ENCODE data around the gene ADH1B.

ADH1B gene

DNA sequence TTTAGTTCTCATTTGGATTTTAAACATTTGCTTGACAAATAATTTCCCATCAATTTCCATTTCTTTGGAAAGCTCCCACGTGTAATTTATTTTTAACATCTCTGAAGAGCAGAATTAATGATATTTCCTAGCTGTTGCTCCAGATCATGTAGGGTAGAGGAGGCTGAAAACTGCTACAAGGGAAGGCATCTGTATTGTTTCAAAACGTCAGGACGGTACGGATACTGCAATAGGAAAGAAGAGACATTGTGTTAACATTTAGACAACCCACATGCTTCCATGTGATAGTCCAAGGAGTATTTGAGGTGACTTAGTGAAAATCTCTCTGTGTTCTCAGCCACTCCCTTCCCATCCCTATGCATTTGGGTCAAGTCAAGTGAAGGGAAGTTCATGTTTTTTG, 15.4 kb upstream of the ADH1B start:
- Histone ChIP-seq H3K27ac (replicated peaks; ENCODE audit: low read length) (no peak overlapping the region), H2BK12ac (ENCODE audit: low read length) (no peak overlapping the region), H3K4me3 (ENCODE audit: low read length in 2 of 2) (no peak overlapping the region), H3K4ac (ENCODE audit: low read length) (no peak overlapping the region), H2BK120ac (ENCODE audit: low read depth, low read length) (no peak overlapping the region), H3K23ac (ENCODE audit: low read depth, low read length, poor library complexity) (no peak overlapping the region), H3K79me1 (ENCODE audit: low read depth, low read length) (no peaks in the 10 kb centered on the region), H4K91ac (ENCODE audit: low read depth, low read length, poor library complexity) (no peak overlapping the region), H3K9ac (ENCODE audit: low read depth, low read length, poor library complexity) (no peak overlapping the region), H3K9me3 (replicated peaks in 1 of 2; ENCODE audit: control insufficient read depth in 2 of 2, insufficient read depth in 1 of 2, low read depth in 1 of 2, low read length in 2 of 2) (no peaks in the 10 kb centered on the region), H3K18ac (ENCODE audit: low read length) (no peak overlapping the region), H3K27me3 (ENCODE audit: control insufficient read depth in 3 of 3, insufficient read depth in 3 of 3, low read depth in 1 of 3, low read length in 3 of 3) (no peaks in the 10 kb centered on the region), H3K36me3 (replicated peaks in 1 of 2; ENCODE audit: control insufficient read depth in 2 of 2, insufficient read depth in 2 of 2, low read length in 2 of 2) (no peaks in the 10 kb centered on the region), H3K4me2 (ENCODE audit: insufficient read depth, low read length, poor library complexity, severe bottlenecking) (no peak overlapping the region), H2AFZ (ENCODE audit: low read length) (no peak overlapping the region), H3K4me1 (ENCODE audit: control insufficient read depth in 2 of 2, insufficient read depth in 1 of 2, low read depth in 1 of 2, low read length in 2 of 2) (no peaks in the 10 kb centered on the region), H2BK15ac (ENCODE audit: low read length) (no peak overlapping the region), H3K14ac (ENCODE audit: low read length) (no peak overlapping the region), H4K8ac (ENCODE audit: low read depth, low read length) (no peak overlapping the region), H2BK5ac (ENCODE audit: low read length) (no peak overlapping the region), H2AK5ac (ENCODE audit: low read depth, low read length) (no peak overlapping the region)
- no CpG with 5 or more reads among the region's 4 CpGs for WGBS, 2 donors (ENCODE audit: extremely low coverage in 2 of 2, insufficient read length in 2 of 2, insufficient replicate concordance in 1 of 2)
- DNase-seq (ENCODE audit: low spot score) = no peak

DNA sequence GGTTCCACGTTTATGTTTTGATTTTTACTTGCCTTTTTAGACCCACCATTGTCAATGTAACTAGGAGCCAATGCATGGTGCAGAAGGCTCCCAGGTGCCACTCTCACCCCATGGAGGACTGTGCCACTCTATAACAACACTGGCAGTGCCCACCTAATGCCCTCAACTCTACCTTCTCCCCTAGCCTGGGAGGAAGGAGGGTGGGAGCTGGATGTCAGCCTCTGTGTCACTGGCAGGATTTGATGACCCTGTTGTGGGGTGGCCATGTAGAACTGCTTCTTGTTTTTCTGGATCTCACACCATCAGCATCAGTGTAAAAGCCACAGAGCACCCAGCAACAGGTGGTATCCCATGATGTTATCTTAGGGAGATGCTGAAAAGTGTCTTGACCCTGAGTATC, 13.7 kb upstream of the ADH1B start:
- Histone ChIP-seq H2AFZ (ENCODE audit: low read length) (no peak overlapping the region), H3K27me3 (ENCODE audit: control insufficient read depth in 3 of 3, insufficient read depth in 3 of 3, low read depth in 1 of 3, low read length in 3 of 3) (no peaks in the 10 kb centered on the region), H3K9ac (ENCODE audit: low read depth, low read length, poor library complexity) (no peak overlapping the region), H3K4me3 (ENCODE audit: low read length in 2 of 2) (no peak overlapping the region), H2BK15ac (ENCODE audit: low read length) (no peak overlapping the region), H3K4me1 (ENCODE audit: control insufficient read depth in 2 of 2, insufficient read depth in 1 of 2, low read depth in 1 of 2, low read length in 2 of 2) (no peaks in the 10 kb centered on the region), H3K14ac (ENCODE audit: low read length) (no peak overlapping the region), H2BK120ac (ENCODE audit: low read depth, low read length) (no peak overlapping the region), H4K8ac (ENCODE audit: low read depth, low read length) (no peak overlapping the region), H3K4me2 (ENCODE audit: insufficient read depth, low read length, poor library complexity, severe bottlenecking) (no peak overlapping the region), H3K23ac (ENCODE audit: low read depth, low read length, poor library complexity) (no peak overlapping the region), H3K18ac (ENCODE audit: low read length) (no peak overlapping the region), H3K4ac (ENCODE audit: low read length) (peak overlapping the region; percentile 59), H3K27ac (replicated peaks; ENCODE audit: low read length) (no peak overlapping the region), H2BK12ac (ENCODE audit: low read length) (no peak overlapping the region), H2BK5ac (ENCODE audit: low read length) (no peak overlapping the region), H4K91ac (ENCODE audit: low read depth, low read length, poor library complexity) (no peak overlapping the region), H3K79me1 (ENCODE audit: low read depth, low read length) (no peaks in the 10 kb centered on the region), H3K9me3 (replicated peaks in 1 of 2; ENCODE audit: control insufficient read depth in 2 of 2, insufficient read depth in 1 of 2, low read depth in 1 of 2, low read length in 2 of 2) (no peaks in the 10 kb centered on the region), H3K36me3 (replicated peaks in 1 of 2; ENCODE audit: control insufficient read depth in 2 of 2, insufficient read depth in 2 of 2, low read length in 2 of 2) (no peaks in the 10 kb centered on the region), H2AK5ac (ENCODE audit: low read depth, low read length) (no peak overlapping the region)
- no peak for DNase-seq (ENCODE audit: low spot score)
- WGBS, 2 donors (ENCODE audit: extremely low coverage in 2 of 2, insufficient read length in 2 of 2, insufficient replicate concordance in 1 of 2) = no CpG with 5 or more reads among the region's 1 CpG

DNA sequence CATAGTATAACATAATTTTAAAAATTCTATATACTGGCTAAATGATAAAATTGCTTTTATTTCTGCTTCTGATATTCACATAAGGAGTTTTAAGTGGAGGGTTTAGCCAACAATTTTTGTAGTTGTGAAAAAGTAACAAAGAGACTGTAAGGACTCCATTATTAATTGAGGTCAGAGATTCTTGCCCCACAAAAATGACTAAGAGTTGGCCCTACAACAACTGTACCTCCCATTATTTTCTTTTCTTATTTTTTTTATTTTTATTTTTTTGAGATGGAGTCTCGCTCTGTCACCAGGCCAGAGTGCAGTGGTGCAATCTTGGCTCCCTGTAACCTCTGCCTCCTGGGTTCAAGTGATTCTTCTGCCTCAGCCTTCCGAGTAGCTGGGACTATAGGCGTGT, 9.4 kb upstream of the ADH1B start:
- no peak overlapping the region for H2AK5ac ChIP-seq (ENCODE audit: low read depth, low read length)
- no peak overlapping the region for H3K4ac ChIP-seq (ENCODE audit: low read length)
- no peak overlapping the region for H2BK120ac ChIP-seq (ENCODE audit: low read depth, low read length)
- H3K36me3 ChIP-seq (replicated peaks in 1 of 2; ENCODE audit: control insufficient read depth in 2 of 2, insufficient read depth in 2 of 2, low read length in 2 of 2) = no peaks in the 10 kb centered on the region
- H3K23ac ChIP-seq (ENCODE audit: low read depth, low read length, poor library complexity) = no peak overlapping the region
- no peaks in the 10 kb centered on the region for H3K27me3 ChIP-seq (ENCODE audit: control insufficient read depth in 3 of 3, insufficient read depth in 3 of 3, low read depth in 1 of 3, low read length in 3 of 3)
- H3K79me1 ChIP-seq (ENCODE audit: low read depth, low read length) = no peaks in the 10 kb centered on the region
- H3K14ac ChIP-seq (ENCODE audit: low read length) = no peak overlapping the region
- DNase-seq (ENCODE audit: low spot score) = no peak
- H2BK12ac ChIP-seq (ENCODE audit: low read length) = no peak overlapping the region
- no peaks in the 10 kb centered on the region for H3K4me1 ChIP-seq (ENCODE audit: control insufficient read depth in 2 of 2, insufficient read depth in 1 of 2, low read depth in 1 of 2, low read length in 2 of 2)
- no peak overlapping the region for H3K4me3 ChIP-seq (ENCODE audit: low read length in 2 of 2)
- no CpG with 5 or more reads among the region's 3 CpGs for WGBS, 2 donors (ENCODE audit: extremely low coverage in 2 of 2, insufficient read length in 2 of 2, insufficient replicate concordance in 1 of 2)
- H4K91ac ChIP-seq (ENCODE audit: low read depth, low read length, poor library complexity) = no peak overlapping the region
- no peak overlapping the region for H3K9ac ChIP-seq (ENCODE audit: low read depth, low read length, poor library complexity)
- H3K18ac ChIP-seq (ENCODE audit: low read length) = no peak overlapping the region
- no peak overlapping the region for H2AFZ ChIP-seq (ENCODE audit: low read length)
- no peak overlapping the region for H3K4me2 ChIP-seq (ENCODE audit: insufficient read depth, low read length, poor library complexity, severe bottlenecking)
- H3K9me3 ChIP-seq (replicated peaks in 1 of 2; ENCODE audit: control insufficient read depth in 2 of 2, insufficient read depth in 1 of 2, low read depth in 1 of 2, low read length in 2 of 2) = no peaks in the 10 kb centered on the region
- H3K27ac ChIP-seq (replicated peaks; ENCODE audit: low read length) = no peak overlapping the region
- no peak overlapping the region for H2BK15ac ChIP-seq (ENCODE audit: low read length)
- H4K8ac ChIP-seq (ENCODE audit: low read depth, low read length) = no peak overlapping the region
- no peak overlapping the region for H2BK5ac ChIP-seq (ENCODE audit: low read length)

DNA sequence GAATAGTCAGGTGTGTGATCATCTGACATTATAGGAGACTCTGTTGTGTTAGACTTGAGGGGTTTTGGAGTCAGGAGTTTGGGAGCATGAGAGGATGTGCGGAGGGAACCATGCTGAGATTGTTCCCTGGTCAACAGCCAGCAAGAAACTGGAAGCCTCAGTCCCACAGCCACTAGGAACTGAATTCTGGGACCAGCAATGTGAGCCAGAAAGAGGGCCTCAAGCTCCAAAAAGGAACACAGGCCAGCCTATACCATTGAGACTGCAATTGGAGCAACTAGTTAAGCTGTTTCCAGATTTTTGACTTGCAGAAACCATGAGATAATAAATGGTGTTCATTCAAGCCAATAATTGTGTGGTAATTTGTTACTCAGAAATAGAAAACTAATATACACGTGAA, 8.7 kb upstream of the ADH1B start:
- H2BK120ac ChIP-seq (ENCODE audit: low read depth, low read length) = no peak overlapping the region
- no peaks in the 10 kb centered on the region for H3K27me3 ChIP-seq (ENCODE audit: control insufficient read depth in 3 of 3, insufficient read depth in 3 of 3, low read depth in 1 of 3, low read length in 3 of 3)
- H2AK5ac ChIP-seq (ENCODE audit: low read depth, low read length) = no peak overlapping the region
- H3K4me1 ChIP-seq (ENCODE audit: control insufficient read depth in 2 of 2, insufficient read depth in 1 of 2, low read depth in 1 of 2, low read length in 2 of 2) = no peaks in the 10 kb centered on the region
- no peak overlapping the region for H2BK12ac ChIP-seq (ENCODE audit: low read length)
- no peak overlapping the region for H2BK5ac ChIP-seq (ENCODE audit: low read length)
- H3K4me3 ChIP-seq (ENCODE audit: low read length in 2 of 2) = no peak overlapping the region
- no peaks in the 10 kb centered on the region for H3K36me3 ChIP-seq (replicated peaks in 1 of 2; ENCODE audit: control insufficient read depth in 2 of 2, insufficient read depth in 2 of 2, low read length in 2 of 2)
- H4K8ac ChIP-seq (ENCODE audit: low read depth, low read length) = no peak overlapping the region
- no peaks in the 10 kb centered on the region for H3K79me1 ChIP-seq (ENCODE audit: low read depth, low read length)
- H3K18ac ChIP-seq (ENCODE audit: low read length) = no peak overlapping the region
- H4K91ac ChIP-seq (ENCODE audit: low read depth, low read length, poor library complexity) = no peak overlapping the region
- no peak overlapping the region for H3K14ac ChIP-seq (ENCODE audit: low read length)
- H3K4me2 ChIP-seq (ENCODE audit: insufficient read depth, low read length, poor library complexity, severe bottlenecking) = no peak overlapping the region
- no peak overlapping the region for H2AFZ ChIP-seq (ENCODE audit: low read length)
- H3K23ac ChIP-seq (ENCODE audit: low read depth, low read length, poor library complexity) = no peak overlapping the region
- no peak overlapping the region for H3K27ac ChIP-seq (replicated peaks; ENCODE audit: low read length)
- no peak overlapping the region for H3K9ac ChIP-seq (ENCODE audit: low read depth, low read length, poor library complexity)
- WGBS, 2 donors (ENCODE audit: extremely low coverage in 2 of 2, insufficient read length in 2 of 2, insufficient replicate concordance in 1 of 2) = no CpG with 5 or more reads among the region's 2 CpGs
- H3K9me3 ChIP-seq (replicated peaks in 1 of 2; ENCODE audit: control insufficient read depth in 2 of 2, insufficient read depth in 1 of 2, low read depth in 1 of 2, low read length in 2 of 2) = no peaks in the 10 kb centered on the region
- no peak overlapping the region for H3K4ac ChIP-seq (ENCODE audit: low read length)
- no peak for DNase-seq (ENCODE audit: low spot score)
- no peak overlapping the region for H2BK15ac ChIP-seq (ENCODE audit: low read length)
